ENCODE measurements around the gene TNP2.
"Not testable (repeated sequence)": the region's sequence is repeated elsewhere in the genome, so short reads cannot be mapped to it uniquely, and the experiment has no call there.

- TF ChIP-seq SRF (IDR thresholded peaks at IDR 0.05; ENCODE audit: low read depth); CTCF (IDR thresholded peaks at IDR 0.05 in 2 of 3, conservative IDR thresholded peaks at IDR 0.05 in 1 of 3; ENCODE audit: borderline replicate concordance in 1 of 3, insufficient read depth in 1 of 3, low read depth in 2 of 3, low read length in 2 of 3); POLR2AphosphoS5 (IDR thresholded peaks at IDR 0.05; ENCODE audit: low read depth, low read length); CEBPB (IDR thresholded peaks at IDR 0.05; ENCODE audit: low read depth); YY1 (IDR thresholded peaks at IDR 0.05; ENCODE audit: extremely low read depth, insufficient replicate concordance, low read depth, low read length); ZNF274 (IDR thresholded peaks at IDR 0.05; ENCODE audit: low read depth, low read length); MAX (IDR thresholded peaks at IDR 0.05); POLR2A (IDR thresholded peaks at IDR 0.05; ENCODE audit: borderline replicate concordance, extremely low read depth, insufficient read depth, insufficient read length); EZH2 (IDR thresholded peaks at IDR 0.05); EZH2phosphoT487 (IDR thresholded peaks at IDR 0.05; ENCODE audit: borderline replicate concordance); RAD21 (IDR thresholded peaks at IDR 0.05; ENCODE audit: low read depth); FOSL1 (IDR thresholded peaks at IDR 0.05; ENCODE audit: low read depth); JUND (IDR thresholded peaks at IDR 0.05): not testable (repeated sequence)
Measured at GRCh38 chr16:11289696-11290095, 20.6 kb upstream of the TNP2 start.
